ENCODE data around the gene SLC8A1.

Gene SLC8A1

DNA sequence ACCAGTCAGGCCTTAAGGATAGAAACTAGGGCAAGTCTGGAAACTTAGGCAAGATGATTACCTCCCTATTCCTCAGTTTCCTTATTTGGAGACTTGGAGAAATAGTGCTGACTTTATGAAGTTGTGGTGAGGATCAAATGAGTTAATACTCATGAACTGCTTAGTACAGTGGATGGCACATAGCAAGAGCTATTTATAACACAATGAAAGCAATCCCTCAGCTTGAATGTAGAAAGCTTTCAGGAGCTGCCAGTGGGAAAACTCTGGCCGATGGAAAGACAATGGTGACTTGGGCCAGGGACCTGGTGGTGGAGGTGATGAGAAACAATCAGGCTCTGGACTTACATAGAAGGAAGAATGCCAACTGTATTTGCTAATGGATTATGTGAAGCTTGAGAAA lies 403.4 kb downstream of the SLC8A1 start:
- DNase-seq (ENCODE audit: low read depth, low spot score) = no peak

GRCh38 chr2:40047406-40047805 lies 404.5 kb downstream of the SLC8A1 start:
- no peak for DNase-seq (ENCODE audit: low read depth, low spot score)
